ENCODE measurements around the gene COTL1.

COTL1 gene

GRCh38 chr16:84610376-84610775 is 7.5 kb downstream of the COTL1 start:
- DNase-seq (ENCODE audit: low read depth), result no peak
- no peak overlapping the region for H3K4me3 ChIP-seq (ENCODE audit: control insufficient read depth, low read depth, low read length)
- TF ChIP-seq CTCF (IDR thresholded peaks at IDR 0.05; ENCODE audit: control insufficient read depth, insufficient read depth, low read depth, low read length, missing control alignments), result no peak

- no peak overlapping the region for H3K4me3 ChIP-seq (ENCODE audit: control insufficient read depth, low read depth, low read length)
- no peak for DNase-seq (ENCODE audit: low read depth)
- no peak for TF ChIP-seq CTCF (IDR thresholded peaks at IDR 0.05; ENCODE audit: control insufficient read depth, insufficient read depth, low read depth, low read length, missing control alignments)
These were observed 8.2 kb downstream of the COTL1 start for GRCh38 chr16:84609563-84610177.

- no peak overlapping the region for H3K4me3 ChIP-seq (ENCODE audit: control insufficient read depth, low read depth, low read length)
- no peak for TF ChIP-seq CTCF (IDR thresholded peaks at IDR 0.05; ENCODE audit: control insufficient read depth, insufficient read depth, low read depth, low read length, missing control alignments)
- no peak for DNase-seq (ENCODE audit: low read depth)
These were observed 9.6 kb downstream of the COTL1 start for GRCh38 chr16:84608282-84608681.

- no peak for TF ChIP-seq CTCF (IDR thresholded peaks at IDR 0.05; ENCODE audit: control insufficient read depth, insufficient read depth, low read depth, low read length, missing control alignments)
- DNase-seq (ENCODE audit: low read depth), result no peak
- H3K4me3 ChIP-seq (ENCODE audit: control insufficient read depth, low read depth, low read length), result no peak overlapping the region
These were observed 10.2 kb downstream of the COTL1 start for GRCh38 chr16:84607694-84608093.

GRCh38 chr16:84607061-84607460 is 10.8 kb downstream of the COTL1 start:
- no peak for DNase-seq (ENCODE audit: low read depth)
- no peak for TF ChIP-seq CTCF (IDR thresholded peaks at IDR 0.05; ENCODE audit: control insufficient read depth, insufficient read depth, low read depth, low read length, missing control alignments)
- H3K4me3 ChIP-seq (ENCODE audit: control insufficient read depth, low read depth, low read length), result no peak overlapping the region

- no peak overlapping the region for H3K4me3 ChIP-seq (ENCODE audit: control insufficient read depth, low read depth, low read length)
- no peak for DNase-seq (ENCODE audit: low read depth)
- TF ChIP-seq CTCF (IDR thresholded peaks at IDR 0.05; ENCODE audit: control insufficient read depth, insufficient read depth, low read depth, low read length, missing control alignments), result no peak
These were observed 11.6 kb downstream of the COTL1 start for GRCh38 chr16:84606081-84606875.
